Glutamatergic neuron (in vitro differentiated cells): Measurements from ENCODE around the gene CDC23. TPM values are rescaled to one million over a fixed set of nuclear protein-coding genes. Genes with fewer than 3 reads are reported as not detected.
A peak's percentile ranks its signal among the peaks of the same experiment; 100 is the strongest.

Source experiments
- DNase-seq: peaks from one replicate; pipeline ENCODE4 v3.0.0; 2022
- H3K27ac Mint-ChIP-seq: one replicate; pipeline ENCODE4 v1.8.0; 2020; ENCODE audit warnings: mild to moderate bottlenecking, mixed read lengths, inconsistent platforms; ENCODE audit not compliant: unreplicated experiment
- H3K27me3 Mint-ChIP-seq: one replicate; pipeline ENCODE4 v1.8.0; 2020; ENCODE audit warnings: mild to moderate bottlenecking, moderate library complexity, mixed read lengths, inconsistent platforms; ENCODE audit not compliant: unreplicated experiment
- H3K36me3 Mint-ChIP-seq: one replicate; pipeline ENCODE4 v1.8.0; 2020; ENCODE audit warnings: mild to moderate bottlenecking, mixed read lengths, inconsistent platforms; ENCODE audit not compliant: unreplicated experiment
- H3K4me1 Mint-ChIP-seq: one replicate; pipeline ENCODE4 v1.8.0; 2020; ENCODE audit warnings: mild to moderate bottlenecking, low read depth, mixed read lengths, inconsistent platforms; ENCODE audit not compliant: unreplicated experiment
- H3K4me3 Mint-ChIP-seq: one replicate; pipeline ENCODE4 v1.8.0; 2020; ENCODE audit warnings: mild to moderate bottlenecking, mixed read lengths, inconsistent platforms; ENCODE audit not compliant: unreplicated experiment
- H3K9me3 Mint-ChIP-seq: one replicate; pipeline ENCODE4 v1.8.0; 2020; ENCODE audit warnings: mild to moderate bottlenecking, moderate library complexity, mixed read lengths, inconsistent platforms; ENCODE audit not compliant: unreplicated experiment
- total RNA-seq: library from RNA; stranded (reverse); fragmentation: NEBNext Ultra II Directional; extraction: Animal tissue kit (Norgen Biotek cat#: 25700); gene quantifications from one replicate; pipeline ENCODE4 v1.2.1, GENCODE V29; 2021; ENCODE audit not compliant: unreplicated experiment
- TF ChIP-seq, protein P1 (sequence below): fragments of 200-600 bp; sonication (generic); IDR thresholded peaks from one replicate; pipeline ENCODE4 v1.5.0; 2021; ENCODE audit not compliant: partially characterized antibody, unreplicated experiment

The CDC23 gene
- total RNA-seq, 1 donor from 2014 or later = 28.9 TPM

DNA sequence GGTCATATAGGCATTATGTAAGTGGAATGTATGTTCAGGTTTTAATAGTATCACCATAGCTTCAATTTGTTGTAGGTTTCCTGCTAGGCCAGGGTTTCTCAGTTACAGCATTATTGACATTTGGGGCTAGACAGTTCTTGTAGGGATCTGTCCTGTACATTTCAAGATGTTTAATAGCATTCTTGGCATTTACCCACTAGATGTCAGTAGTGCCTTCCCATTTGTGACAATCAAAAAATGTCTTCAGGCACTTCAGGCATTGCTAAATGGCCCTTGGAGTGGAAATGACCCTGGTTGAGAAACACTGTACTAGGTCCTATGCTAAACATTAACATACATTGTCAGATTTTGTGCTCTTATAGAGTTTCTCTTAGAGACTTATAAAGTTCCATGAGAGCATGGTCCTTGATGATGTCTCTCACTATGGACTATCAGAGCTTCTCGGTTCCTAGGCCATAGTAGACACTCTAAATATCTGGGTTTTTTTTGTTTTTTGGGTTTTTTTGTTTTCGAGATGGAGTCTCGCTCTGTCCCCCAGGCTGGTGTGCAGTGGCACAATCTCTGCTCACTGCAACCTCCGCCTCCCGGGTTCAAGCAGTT, 32.8 kb downstream of the CDC23 start:
- TF ChIP-seq, protein P1, sequence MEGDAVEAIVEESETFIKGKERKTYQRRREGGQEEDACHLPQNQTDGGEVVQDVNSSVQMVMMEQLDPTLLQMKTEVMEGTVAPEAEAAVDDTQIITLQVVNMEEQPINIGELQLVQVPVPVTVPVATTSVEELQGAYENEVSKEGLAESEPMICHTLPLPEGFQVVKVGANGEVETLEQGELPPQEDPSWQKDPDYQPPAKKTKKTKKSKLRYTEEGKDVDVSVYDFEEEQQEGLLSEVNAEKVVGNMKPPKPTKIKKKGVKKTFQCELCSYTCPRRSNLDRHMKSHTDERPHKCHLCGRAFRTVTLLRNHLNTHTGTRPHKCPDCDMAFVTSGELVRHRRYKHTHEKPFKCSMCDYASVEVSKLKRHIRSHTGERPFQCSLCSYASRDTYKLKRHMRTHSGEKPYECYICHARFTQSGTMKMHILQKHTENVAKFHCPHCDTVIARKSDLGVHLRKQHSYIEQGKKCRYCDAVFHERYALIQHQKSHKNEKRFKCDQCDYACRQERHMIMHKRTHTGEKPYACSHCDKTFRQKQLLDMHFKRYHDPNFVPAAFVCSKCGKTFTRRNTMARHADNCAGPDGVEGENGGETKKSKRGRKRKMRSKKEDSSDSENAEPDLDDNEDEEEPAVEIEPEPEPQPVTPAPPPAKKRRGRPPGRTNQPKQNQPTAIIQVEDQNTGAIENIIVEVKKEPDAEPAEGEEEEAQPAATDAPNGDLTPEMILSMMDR = peak; percentile 24
- Mint-ChIP-seq H3K4me3 (no peak overlapping the region), H3K4me1 (peaks cover 7% of the 10 kb centered on the region), H3K27ac (no peak overlapping the region), H3K9me3 (no peaks in the 10 kb centered on the region), H3K27me3 (peaks cover 1% of the 10 kb centered on the region), H3K36me3 (no peaks in the 10 kb centered on the region)
- no peak for DNase-seq

DNA sequence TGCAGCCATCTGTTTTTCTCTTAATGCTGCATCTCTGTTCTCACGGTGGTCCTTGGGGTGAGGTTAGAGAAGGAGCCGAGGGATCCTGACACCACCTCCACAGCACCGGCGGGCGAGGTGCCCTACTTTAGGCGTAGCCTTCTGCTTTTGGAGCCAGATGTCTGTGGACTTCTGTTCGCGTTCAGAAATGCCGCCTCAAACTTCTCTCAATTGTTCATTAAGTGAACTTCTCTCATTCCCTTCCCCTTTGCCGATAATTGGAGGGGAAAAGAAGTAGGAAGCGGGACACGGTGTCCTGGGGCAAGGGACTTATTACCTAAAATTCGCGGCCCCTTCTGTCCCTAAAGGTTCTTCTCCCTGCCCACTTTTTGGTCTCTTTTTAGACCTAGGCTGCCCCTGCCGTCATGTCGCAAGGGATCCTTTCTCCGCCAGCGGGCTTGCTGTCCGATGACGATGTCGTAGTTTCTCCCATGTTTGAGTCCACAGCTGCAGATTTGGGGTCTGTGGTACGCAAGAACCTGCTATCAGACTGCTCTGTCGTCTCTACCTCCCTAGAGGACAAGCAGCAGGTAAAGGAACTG, 33.8 kb downstream of the CDC23 start:
- no peak overlapping the region for H3K27ac Mint-ChIP-seq
- no peak overlapping the region for H3K4me3 Mint-ChIP-seq
- H3K9me3 Mint-ChIP-seq = no peaks in the 10 kb centered on the region
- peak; percentile 19 for DNase-seq
- TF ChIP-seq, protein P1 = no peak
- H3K4me1 Mint-ChIP-seq = peaks cover 7% of the 10 kb centered on the region
- H3K36me3 Mint-ChIP-seq = no peaks in the 10 kb centered on the region
- H3K27me3 Mint-ChIP-seq = peaks cover 3% of the 10 kb centered on the region

DNA sequence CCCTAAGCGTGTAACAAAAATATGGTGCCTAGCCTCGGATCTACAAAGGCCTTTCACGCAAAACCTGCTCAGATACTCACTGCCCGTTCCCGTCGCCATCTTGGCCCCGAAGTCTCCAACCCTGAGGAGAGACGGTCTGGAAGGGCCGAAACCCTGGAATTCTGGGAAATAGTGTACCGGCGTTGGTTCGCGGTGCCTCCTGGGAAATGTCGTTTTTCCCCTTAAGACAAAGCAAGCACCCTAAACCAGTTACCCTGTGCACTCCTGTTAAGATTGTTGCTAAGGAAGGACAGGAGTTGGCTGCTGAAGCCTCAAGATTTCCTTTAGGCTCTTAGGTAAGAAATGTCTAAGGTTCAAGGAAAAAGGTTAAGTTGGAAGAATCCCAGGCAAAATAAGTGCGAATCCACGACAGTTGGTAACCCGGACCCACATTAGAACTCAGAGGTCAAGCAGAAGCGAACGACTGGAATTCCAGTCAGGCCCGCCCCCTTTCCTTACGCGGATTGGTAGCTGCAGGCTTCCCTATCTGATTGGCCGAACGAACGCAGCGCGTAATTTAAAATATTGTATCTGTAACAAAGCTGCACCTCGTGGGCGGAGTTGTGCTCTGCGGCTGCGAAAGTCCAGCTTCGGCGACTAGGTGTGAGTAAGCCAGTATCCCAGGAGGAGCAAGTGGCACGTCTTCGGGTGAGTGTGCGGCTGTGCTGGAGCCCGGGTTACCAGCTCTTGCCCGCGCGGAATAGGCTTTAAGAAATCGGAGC, 34.4 kb downstream of the CDC23 start, which contains the start of the genes BRD8 and KIF20A:
Gene BRD8, minus strand, starts transcription at position 115 of the 761 bp plus-strand sequence. Its CDS starts 16 bp downstream, at position 99.
Gene KIF20A, plus strand, starts transcription at position 597 of the 761 bp plus-strand sequence. CDS start 569 bp downstream, outside the sequence.
- no peak within 1 kb of the TSS for H3K4me3 Mint-ChIP-seq
- H3K27me3 Mint-ChIP-seq = peaks cover 3% of the 10 kb centered on the region
- no peaks in the 10 kb centered on the region for H3K36me3 Mint-ChIP-seq
- H3K9me3 Mint-ChIP-seq = no peaks in the 10 kb centered on the region
- DNase-seq = peak; percentile 91
- peaks cover 7% of the 10 kb centered on the region for H3K4me1 Mint-ChIP-seq
- TF ChIP-seq, protein P1 = no peak
- no peak within 1 kb of the TSS for H3K27ac Mint-ChIP-seq

DNA sequence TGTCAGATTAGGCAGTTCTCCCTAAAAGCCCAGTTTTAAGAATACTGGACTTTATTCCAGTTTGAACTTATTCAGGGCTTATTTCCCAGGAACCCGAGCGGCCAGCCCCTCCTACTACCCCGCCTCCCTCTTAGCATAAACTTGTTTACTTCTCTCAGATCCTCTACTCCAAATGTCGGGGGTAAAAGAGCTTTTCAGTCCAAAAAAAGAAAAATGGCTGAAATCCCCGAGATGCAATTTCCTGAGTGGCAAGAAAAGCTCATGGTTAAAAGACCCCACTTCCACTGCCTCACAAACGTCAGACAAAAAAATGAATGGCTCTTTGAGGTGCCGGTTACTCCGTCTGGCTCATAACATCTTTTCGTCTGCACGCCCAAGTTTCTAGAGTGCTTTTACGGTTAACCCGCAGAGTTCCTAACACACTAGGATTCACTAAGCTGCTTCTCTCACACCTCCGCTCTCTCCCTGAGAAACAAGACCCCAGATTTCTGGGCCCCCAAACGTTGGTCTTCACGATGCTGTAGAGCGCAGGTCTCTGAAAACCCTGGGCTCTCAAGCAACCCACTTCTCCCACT, 35.1 kb downstream of the CDC23 start:
- H3K36me3 Mint-ChIP-seq = no peaks in the 10 kb centered on the region
- TF ChIP-seq, protein P1 = no peak
- DNase-seq = peak; percentile 25

More for the DNA sequence above, 35.1 kb downstream of the CDC23 start:
- Mint-ChIP-seq H3K4me3 (no peak overlapping the region), H3K9me3 (no peaks in the 10 kb centered on the region), H3K27ac (no peak overlapping the region), H3K27me3 (peaks cover 3% of the 10 kb centered on the region), H3K4me1 (peaks cover 7% of the 10 kb centered on the region)
